NK-92 (cell line): ENCODE results near the gene PAIP2B.
"Not testable (repeated sequence)": the region's sequence is repeated elsewhere in the genome, so short reads cannot be mapped to it uniquely, and the experiment has no call there.

ENCODE experiments used
- DNase-seq: peaks from one replicate; lab custom pipeline; 2025; ENCODE audit not compliant: unreplicated experiment; lab: John Stamatoyannopoulos, UW

Gene PAIP2B, protein sequence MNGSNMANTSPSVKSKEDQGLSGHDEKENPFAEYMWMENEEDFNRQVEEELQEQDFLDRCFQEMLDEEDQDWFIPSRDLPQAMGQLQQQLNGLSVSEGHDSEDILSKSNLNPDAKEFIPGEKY

DNA sequence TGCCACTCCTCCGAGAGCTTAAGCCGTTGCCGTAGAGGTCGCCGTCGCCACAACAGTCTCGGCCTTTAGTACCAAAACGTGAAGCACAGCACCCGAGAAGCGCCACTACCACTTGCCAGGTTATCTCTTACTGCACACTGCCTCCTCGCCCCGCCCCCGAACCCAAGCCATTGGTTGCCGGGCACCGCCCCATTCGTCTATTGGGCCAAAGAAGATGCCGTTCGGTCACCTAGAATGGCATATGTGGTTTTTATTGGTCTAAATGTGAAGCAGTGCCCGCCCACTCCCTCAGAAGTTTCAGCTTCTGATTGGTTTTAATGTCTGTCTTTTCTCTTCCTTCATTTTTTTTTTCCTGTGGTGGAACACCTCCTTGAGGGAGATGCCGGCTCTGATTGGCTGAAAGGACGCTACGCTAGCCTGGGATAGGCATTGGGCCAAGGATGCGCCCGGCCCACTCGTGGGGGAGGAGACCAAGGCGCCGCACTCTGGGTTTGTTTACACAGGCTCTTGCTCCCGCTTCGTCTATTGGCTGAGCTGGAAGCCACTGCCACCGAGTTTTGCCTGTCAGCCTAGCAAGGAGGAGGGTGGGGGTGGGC is at the start of gene PAIP2B:
Gene PAIP2B, minus strand, starts transcription at position 139 of the 596 bp plus-strand sequence. CDS start 24,514 bp downstream, outside the sequence.
- DNase-seq, result peak; percentile 94

DNA sequence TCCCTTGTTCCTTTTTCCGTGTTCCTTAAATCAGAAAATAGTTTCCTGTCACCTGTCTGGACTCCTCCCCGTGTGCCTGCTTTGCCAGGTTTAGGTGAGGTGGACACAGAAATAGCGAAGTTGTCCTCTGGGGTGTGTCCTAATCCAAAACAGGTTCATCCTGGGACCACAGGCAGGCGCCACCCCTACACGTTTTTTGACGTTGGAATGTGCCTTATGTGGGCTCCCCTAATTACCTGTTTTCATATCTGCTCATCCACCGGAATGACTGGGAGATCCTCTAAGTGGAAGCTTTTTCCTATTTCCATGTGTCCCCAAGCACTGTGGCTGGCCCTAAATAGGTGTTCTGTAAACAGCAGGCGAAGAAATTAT is 49.0 kb upstream of the PAIP2B start:
- DNase-seq, result no peak

DNA sequence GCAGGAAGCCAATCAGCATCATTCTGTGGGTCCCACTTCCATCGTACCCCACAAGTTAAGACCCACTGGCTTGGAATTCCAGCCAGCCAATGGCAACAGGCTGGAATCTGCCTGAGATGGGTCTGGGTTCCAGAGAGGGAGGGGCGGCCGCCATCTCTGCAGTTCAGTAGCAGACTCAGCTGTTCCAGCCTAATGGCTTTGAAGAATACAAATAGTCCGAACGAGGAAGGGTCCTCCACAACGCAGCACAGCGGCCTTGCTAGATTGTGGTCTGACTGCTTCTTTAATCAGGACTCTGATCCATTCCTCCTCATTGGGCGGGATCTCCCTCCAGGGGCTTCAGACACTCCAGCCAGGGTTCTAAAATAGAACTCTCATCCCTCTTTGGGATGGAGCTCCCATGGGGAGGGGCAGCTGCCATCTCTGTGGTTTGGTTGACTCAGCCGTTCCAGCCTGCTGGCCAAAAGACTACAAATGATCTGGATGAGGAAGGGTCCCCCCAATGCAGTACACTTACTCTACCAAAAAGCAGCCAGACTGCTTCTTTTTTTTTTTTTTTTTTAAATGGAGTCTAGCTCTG is 42.7 kb upstream of the PAIP2B start:
- no peak for DNase-seq

DNA sequence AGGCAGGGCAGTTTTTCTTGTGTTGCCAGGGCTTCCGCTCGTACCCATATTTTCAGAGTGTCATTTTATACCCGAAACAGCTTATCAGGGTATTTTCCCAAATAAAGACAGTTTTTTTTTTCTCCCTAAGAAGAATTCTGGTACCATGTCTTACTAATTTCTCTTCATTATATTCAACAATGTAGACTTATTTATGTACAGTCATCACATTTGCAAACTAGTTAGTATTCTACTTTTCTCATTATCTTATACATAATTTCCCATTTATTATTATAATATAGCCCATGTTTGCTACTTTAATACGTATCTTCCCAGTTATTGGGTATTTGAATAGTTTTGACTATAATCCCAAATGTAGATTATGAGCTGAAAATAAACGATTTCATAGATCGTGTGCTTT is 36.5 kb upstream of the PAIP2B start:
- no peak for DNase-seq

DNA sequence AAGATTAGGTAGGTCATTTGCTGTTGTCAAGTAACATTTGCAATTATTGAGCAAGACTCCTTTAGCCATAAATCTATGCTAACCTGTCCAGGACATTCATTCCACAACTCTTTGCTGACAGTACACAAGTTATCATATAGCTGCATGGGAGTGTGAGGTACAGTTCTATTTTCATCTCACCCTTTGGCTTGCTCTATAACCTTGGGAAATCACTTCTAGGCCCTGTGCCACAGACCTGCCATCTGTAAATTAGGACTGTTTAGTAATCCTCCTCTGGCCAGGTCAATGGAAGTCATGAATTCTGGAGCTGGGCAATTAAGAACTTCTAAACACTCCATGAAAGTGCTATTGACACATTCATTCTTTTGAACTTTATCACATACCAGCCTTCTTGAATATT is 34.6 kb upstream of the PAIP2B start:
- DNase-seq, result no peak

DNA sequence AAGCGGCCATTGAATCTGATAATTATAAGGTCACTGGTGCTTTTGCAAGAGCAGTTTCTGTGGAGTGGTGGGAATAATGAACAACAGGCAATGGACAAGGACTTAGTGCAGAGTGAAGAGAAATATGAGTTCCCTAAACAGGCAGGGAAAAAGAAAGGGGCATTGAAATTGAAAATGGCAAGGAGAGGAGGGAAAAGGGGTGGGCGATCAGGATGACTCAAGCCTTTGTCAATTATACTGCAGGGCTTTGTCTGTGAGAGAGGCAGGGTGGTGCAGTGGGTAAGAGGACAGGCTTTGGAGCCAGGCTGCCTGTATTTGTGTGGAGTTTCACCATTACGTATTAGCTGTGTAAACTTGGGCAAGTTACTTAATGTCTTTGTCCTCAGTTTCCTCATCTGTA is 29.5 kb upstream of the PAIP2B start:
- DNase-seq, result no peak

DNA sequence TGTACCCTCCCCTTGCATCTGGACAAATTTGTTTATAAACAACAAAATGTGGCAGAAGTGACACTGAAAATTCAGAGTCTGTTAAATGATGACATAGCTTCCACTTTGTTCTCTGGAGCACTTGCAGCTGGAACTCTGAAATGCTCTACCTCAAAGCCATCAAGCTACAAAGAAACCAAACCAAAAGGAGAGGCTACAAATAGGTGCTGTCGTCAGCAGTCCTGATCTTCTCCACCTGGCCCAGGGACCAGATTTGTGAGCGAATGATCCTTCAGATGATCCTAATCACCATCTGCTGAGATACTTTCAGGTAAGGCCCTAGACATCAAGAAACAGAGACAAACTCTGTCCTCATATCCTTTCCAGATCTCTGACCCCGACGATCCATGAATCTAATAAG is 27.9 kb upstream of the PAIP2B start:
- no peak for DNase-seq

DNA sequence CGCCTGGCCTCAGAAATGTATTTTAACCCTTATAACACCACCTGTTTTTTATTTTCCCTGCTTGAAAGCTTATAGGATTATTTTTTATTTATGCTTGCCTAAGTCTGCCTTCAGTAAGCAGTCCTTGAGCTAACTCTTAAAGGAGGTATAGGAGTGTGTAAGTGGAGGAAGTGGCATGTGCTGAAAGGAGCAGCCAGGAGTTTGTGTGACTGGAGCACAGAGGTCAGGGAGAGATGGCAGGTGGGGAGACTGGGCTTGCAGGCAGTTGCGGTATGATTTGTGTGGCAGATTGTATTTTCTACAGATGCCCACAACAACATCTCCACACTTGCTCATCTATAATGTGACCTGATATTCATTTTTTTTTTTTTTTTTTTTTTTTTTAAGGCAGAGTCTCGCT is 27.2 kb upstream of the PAIP2B start:
- DNase-seq, result no peak

DNA sequence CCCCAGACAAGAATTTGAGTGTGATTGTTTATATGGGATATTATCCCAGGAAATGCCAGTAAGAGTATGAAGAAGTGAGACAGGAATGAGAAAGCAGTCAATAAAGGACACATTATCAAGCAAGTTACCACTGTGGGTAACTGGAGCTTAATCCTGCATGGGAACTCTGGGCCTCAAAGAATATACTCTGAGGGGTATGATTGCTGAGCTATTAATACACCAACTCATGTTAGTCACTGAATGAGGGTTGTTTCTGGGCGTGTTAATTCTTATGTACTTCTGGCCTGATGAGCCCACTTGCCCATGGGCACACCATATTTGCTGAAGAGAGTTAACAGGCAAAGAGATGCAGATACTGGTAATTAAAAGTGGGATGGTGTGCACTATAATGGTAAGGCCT is 26.6 kb upstream of the PAIP2B start:
- DNase-seq, result no peak

DNA sequence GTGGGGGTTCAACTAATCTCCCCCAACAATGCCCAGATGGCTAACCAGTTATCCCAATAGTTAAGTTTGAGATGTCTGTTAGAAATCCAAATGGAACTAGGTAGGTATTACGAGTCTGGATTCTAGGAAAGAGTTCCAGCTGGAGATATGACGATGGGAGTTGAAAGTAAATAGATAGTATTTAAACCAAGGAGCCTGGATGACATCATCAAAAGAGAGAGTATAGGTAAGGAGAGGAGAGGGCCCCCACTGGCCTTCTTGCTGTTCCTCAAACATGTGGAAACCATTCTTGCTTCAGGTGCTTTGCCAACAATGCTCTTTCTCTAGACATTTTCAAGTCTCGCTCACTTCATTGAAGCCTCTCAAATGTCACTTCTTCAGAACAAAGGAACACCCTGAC is 26.0 kb upstream of the PAIP2B start:
- no peak for DNase-seq

DNA sequence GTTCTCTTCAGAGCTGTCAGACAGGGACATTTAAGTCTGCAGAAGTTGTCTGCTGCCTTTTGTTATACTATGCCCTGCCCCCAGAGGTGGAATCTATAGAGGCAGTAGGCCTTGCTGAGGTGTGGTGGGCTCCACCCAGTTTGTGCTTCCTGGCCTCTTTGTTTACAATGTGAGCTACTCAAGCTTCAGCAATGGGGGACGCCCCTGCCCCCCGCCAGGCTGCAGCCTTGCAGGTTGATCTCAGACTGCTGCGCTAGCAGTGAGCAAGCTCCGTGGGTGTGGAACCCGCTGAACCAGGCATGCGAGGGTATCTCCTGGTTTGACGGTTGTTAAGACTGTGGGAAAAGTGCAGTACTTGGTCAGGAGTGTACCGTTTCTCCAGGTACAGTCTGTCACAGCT is 24.0 kb upstream of the PAIP2B start:
- DNase-seq, result no peak

DNA sequence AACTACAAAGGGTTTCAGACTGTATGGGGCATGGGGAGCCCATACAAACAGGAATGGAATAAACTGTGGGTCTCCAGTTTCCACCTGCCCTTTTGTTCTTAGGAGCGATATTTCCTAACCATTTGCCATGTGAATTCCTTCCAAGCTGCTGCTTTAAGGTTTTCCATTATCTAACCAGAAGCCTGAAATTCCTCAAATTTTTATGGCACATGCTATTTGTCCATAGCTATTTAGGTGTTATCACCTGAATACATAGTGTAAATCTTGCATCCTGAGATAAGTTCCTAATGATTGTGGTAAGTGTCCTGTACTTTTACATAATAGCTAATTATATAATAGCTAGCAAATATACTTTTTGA is 17.4 kb upstream of the PAIP2B start:
- DNase-seq, result no peak

DNA sequence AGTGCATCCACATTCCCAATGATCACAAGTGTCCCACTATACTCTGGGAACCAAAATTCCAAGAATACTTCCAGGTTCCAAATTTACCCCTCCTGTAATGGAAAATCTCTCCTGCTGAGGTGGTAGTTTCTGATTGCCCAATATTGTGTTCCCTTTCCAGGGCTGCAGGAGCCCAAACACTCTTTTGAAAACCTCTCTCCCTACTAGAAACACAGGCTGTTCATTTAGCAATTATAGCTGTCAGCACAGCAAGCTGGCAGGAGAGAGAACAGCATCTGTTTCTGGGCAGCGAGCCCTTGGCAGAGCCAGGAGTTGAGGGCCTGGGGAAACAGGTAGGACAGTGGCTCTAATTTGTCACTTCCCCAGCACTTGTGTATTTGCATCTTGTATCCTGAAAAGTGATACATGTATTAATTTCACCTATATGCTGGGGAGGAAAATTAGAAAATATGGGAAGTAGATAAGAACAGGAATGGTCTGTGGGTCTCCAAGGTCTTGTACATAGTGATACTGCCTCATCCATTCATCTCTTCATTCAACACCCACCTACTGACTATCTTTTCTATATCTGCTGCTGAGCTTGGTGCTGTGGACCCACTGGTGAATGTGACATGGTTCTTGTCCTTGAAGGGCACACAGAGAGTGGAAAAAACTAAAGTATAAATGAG is 16.9 kb upstream of the PAIP2B start:
- DNase-seq, result no peak

DNA sequence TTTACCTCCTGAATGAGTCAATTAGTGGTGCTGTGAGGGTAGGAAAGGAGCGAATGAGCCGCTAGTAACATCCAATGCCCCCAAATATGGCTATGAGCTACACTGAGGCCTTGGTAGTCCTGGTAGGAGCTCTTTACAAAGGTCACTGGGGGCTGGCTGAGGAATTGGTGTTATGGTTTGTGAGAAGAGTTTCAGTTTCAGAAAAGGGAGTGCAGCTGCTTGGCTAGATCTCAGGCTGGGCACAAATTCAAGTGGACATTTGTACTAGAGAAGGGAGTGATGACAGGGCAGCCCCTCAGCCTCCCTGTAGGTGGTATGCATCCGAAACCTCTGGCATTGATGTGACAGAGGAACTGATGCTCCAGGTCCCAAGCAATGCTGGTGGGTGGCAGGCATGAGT is 13.9 kb upstream of the PAIP2B start:
- no peak for DNase-seq

DNA sequence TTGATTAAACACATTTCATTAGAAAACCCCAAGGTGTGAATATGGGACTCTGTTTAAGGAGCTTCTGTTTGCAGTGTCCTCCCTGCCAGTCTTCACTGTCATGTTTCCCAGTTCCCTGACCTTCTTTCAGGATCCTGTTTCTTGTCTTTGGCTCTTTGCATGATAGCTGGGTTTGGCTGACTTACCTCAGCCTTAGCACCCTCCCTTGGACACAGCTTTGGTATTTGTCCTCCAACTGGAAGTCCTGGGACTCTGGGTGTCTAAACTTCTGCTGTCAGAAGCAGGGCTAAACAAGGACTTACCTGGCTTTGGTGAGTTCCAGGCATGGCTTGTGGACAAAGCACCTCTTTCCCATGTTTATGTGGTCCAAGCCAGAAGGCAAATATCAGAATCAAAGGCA is 11.2 kb upstream of the PAIP2B start:
- no peak for DNase-seq

DNA sequence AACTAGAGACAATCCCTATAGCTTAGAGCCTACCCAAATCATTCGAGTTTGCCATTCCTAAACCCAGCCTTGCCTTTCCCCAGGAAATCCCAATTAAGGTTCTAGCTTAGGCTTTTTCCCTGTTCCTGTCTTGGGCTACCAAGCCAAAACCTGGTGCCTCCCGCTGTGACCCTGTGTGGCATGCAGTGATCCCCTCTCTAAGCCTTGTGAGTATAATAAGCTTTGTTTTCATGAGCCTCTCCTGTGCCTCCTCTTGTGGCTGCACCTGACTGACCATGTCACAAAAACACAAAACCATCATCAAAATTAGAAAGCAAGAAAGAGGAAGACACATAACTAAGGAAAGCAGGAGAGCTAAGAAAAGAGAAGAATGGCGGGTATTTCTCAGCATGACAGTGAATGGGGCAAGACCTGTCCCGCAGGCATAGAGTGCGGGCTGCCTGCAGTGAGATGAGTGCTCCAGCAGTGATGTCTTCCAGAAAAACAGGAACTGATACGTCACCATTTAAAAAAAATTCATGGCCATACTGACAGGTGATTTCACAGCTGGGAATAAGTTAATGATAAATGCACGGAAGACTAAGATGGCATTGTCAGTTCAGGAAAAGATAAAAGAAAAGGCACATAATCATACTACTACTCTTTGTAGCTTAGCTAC is 9.2 kb upstream of the PAIP2B start:
- DNase-seq, result no peak

DNA sequence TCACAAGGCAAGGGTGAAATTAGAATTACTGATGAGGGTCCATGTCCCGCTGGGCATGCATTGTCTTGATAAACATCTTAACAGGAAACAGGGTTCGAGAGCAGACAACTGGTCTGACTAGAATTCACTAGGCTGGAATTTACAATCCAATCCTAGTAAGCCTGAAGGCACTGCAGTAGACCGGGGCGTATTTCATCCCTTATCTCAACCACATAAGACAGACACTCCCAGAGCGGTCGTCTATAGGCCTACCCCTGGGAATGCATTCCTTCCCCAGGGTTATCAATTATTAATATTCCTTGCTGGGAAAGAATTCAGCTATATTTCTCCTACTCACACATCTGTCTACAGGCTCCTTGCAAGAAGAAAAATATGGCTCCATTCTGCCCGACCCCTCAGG is 6.2 kb upstream of the PAIP2B start:
- DNase-seq, result not testable (repeated sequence)

DNA sequence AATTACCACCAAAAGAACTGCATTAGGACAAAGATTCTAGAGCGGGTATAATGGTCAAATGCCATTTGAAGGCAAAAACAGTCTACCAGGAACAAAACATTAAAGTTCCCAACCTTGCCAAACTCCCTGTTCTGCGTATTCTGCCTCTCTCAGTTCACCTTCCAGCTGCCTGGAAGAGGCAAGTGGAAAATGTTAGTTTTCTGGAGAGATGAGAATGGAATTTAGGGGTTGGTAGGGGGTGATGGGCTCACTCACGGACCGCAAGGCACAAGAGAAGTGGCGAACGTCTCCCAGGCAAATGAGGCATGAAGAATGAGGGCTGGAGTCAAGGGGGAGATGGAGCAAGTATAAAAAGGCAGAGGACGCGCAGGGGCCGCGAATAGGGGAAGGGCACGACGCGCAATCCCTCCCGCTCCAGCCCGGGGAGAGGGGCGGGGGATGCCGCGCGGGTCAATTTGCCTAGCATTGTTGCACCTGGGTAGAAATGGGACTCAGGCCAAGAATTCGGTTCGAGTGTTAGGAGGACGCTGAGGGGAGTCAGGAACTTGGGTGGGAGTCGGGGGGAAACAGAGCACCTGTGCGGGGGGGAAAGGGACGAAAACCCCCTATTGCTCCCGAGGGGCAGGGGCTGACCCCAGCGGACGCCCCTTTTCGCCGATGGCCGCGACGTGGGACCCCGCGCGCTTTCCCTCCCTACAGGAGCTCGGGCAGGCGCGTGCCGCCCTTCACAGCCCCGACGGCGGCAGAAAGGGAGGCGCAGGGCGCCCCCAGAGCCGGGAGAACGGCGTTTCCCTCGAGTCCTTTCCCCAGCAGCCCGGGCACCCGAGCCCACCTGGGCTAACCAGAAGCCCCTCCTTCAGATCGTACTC is 573 bp downstream of the PAIP2B start:
- DNase-seq, result no peak

DNA sequence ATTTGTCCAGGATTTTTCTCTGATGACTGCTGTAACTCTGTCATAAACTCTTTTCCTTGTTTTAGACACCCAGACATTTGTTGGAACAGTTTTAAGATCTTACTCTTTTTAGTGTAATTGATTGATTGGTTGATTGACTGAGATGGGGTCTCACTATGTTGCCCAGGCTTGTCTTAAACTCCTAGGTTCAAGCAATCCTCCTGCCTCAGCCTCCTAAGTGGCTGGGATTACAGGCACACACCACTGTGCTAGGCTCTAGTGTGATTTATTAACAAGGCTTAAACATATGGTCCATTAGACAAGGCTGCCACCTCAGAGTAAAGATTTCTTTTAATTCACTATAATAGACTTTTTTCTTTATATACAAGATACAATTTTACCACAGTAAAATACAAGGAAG is 2.0 kb downstream of the PAIP2B start:
- no peak for DNase-seq

DNA sequence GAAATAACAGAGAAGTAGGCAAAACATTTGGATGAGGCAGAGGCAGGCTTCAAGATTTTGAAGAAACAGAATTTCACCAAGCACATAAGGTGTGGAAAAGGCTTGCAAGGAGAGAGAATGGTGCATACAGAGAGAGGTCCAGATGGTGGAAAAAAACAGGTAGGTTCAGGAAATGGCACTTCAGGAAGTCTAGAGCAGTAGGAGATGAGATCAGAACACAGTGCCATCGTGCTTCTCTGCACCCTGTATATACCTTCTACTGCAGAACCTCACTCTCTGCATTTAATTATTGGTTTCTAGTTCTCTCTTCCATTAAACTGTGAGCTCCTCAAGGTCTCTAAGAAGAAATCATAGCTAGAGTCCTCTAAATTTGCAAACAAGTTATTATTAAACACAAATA is 2.4 kb downstream of the PAIP2B start:
- DNase-seq, result no peak

DNA sequence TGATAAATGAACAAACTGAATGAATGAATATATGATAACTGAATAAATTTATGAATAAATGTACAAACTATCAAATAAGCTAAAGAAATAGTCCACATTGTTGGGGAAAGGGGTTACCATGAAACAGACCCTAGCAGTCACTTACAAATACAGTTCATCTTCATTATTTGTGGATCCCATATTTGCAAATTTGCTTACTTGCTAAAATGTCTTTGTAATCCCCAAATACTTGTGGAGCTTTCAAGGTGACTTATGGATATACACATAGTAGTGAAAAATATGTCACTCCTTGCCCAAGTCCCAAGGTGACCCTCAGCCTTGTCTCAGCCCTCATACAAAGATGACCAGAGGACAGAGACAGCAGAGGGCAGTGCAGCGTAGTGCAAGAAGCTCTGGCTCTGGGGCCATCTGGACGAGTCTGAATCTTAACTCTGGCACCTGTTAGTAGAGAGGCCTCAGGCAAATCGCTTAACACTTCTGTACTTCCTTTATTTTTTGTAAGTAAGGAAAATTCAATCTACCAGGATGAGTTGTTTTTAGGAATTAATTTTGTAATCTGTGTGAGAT is 3.1 kb downstream of the PAIP2B start:
- DNase-seq, result no peak
